A549 treated with CpdA at 1 μM for 4 hours (cell line): ENCODE results near the gene NCF4. TPM values are rescaled to one million over a fixed set of nuclear protein-coding genes. Genes with fewer than 3 reads are reported as not detected.

Source experiments
- total RNA-seq: library from RNA; stranded (reverse); fragments of 200-300 nt; extraction: Qiagen RNA extraction; gene quantifications from 5 replicates; pipeline ENCODE4 v1.2.3, GENCODE V29; 2022; ENCODE audit warnings: low read depth

NCF4 gene
- 0.05 TPM in 1 of 5 replicates, not detected in the others for total RNA-seq

DNA sequence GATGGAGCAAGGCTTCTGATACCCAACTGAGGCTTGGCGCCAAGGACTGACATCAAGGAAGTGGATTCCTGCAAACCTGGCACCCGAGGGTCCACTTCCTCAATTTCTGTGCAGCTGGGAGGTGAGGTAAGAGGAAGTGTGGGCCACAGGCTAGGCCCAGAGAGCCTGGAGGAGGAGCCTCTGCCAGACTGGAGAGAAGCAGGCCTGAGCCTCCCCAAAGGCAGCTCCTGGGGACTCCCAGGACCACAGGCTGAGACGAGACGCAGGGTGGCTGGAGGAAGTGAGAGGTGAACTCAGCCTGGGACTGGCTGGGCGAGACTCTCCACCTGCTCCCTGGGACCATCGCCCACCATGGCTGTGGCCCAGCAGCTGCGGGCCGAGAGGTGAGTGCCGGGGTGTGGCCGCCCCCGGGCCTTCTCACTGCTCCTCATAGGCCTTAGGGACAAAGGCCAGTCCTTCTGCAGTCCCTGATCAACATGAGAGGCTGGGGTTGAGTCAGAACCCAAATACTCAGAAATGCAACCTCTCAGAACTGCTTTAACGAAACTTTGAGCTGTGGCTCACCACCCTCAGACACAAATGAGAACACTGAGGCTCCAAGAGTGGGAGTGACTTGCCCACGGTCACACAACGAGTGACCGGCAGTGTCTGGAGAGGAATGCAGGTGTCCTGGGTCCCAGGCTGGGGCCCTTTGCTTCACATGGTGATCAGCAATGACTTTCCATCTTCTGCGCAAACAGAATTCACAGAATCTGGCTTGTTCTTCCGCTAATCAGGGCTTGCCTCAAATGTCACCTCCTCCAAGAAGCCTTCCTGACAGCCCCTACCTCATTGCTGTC is at the start of gene NCF4:
Gene NCF4 (plus strand): TSS at position 186 of the 839 bp plus-strand sequence. CDS start 166 bp downstream, at position 352.

DNA sequence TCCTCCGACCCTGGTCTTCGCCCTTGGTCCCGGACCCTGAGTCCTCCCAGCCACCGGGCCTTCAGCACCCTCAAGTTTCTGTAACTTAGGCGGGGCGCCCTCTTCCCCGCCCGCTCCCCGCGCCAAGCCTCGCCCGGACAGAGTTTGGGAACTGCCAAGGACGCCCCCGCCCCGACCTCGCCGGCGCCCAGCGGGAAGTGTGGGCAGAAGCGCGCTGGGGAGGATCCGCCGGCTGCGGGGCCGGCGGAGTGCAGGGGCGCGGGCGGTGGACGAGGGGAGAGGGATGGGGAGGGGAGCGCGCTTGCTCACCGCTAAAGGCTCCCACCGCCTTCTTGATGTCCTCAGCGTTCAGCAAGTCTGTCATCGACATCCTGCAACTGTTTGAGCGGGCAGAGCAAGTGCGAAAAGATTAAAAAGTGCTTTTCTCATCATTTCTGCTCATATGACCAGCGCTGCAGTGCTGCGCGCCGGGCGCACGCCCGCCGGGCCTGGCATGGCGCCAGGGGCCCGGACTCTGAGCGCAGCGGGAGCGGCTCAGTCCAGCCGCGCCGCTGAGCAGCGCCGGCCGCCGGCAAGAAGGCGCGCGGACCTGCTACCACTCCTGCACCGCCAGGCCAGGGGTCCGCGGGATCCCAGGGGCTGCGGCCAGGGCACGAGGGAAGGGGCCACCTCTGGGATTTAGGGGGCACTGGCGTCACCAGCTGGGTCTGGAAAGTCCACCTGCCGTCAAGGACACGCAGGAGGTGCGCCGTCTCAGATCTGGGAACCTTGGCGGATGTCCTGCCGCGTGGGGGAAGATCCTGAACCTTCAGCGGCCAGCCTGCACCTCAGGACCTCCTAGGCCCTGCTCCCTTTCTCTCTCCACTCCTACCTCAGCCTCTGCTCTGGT is 43.9 kb upstream of the NCF4 start, which contains the start of gene PVALB:
Gene PVALB (minus strand): TSS at position 400 of the 889 bp plus-strand sequence. CDS start 30 bp downstream, at position 370.

DNA sequence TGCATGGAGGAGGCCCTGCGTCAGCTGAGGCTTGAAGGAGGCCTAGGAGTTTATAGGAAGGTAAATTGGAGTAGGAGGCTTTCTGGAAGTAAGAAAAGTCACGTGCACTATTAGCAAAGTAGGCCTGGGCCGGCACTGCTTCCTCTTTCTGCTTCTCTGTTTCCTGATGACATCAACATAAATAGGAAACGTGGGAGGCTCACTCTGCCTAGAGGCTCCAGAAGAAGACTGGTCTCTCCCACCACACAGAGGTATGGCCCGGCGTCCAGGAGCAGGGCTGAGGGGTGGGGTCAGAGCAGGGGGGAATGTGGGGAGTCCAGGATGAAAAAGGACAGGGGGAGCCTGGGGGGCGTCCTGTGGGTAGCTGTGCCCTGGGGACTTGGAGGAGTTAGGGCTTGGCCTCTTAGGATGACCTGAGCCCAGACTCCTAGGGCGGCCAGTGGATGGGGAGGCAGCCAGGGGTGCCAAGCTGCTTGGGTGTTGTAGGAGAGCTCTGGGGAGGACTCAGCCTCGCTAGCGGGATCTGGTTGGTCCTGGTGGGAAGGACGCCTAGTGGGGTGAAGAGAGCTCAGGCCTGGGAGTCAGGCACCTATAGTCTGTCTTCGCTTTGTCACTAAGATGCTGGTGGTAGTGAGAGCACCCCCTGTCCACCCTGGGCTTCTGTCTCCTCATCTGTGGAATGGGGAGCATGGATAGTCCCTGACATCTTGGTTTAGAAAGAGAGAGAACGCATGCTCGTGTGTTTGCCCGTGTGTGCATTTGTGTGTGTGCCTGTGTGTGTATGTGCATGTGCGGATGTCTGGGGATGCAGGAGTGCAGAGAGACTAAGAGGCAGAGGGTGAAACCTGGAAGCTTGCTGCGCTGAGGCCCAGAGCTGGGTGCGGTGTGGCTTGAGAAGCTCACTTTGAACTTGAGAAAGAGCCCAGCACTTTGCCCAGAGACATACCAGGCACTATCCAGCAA is 52.9 kb downstream of the NCF4 start, which contains the start of gene CSF2RB:
Gene CSF2RB (plus strand): TSS at position 202 of the 963 bp plus-strand sequence. CDS start 8,580 bp downstream, outside the sequence.

Other genes starting within 250 kb of the NCF4 start
- not detected in 5 replicates for gene CACNG2, start 157.3 kb upstream of the NCF4 start, total RNA-seq
- 13.9 to 25.6 TPM (median 24.1 TPM) in 5 replicates for gene IFT27, start 84.9 kb upstream of the NCF4 start, total RNA-seq
- gene PVALB, start 44.0 kb upstream of the NCF4 start, total RNA-seq: not detected in 5 replicates
- gene CSF2RB, start 52.6 kb downstream of the NCF4 start, total RNA-seq: not detected in 5 replicates
- 38.2 to 52.2 TPM (median 50.0 TPM) in 5 replicates for gene TST, start 158.4 kb downstream of the NCF4 start, total RNA-seq
- 36.7 to 74.6 TPM (median 65.0 TPM) in 5 replicates for gene MPST, start 158.7 kb downstream of the NCF4 start, total RNA-seq
- gene KCTD17, start 190.7 kb downstream of the NCF4 start, total RNA-seq: 16.2 to 26.3 TPM (median 22.8 TPM) in 5 replicates
- 0.12 TPM in 1 of 5 replicates, not detected in the others for gene TMPRSS6, start 248.7 kb downstream of the NCF4 start, total RNA-seq